Osteocyte (in vitro differentiated cells): ENCODE data around the gene TUBA1C. TPM values are rescaled to one million over a fixed set of nuclear protein-coding genes. Genes with fewer than 3 reads are reported as not detected.

Experiments
- DNase-seq: peaks from one replicate; pipeline ENCODE4 v3.0.0; 2021; ENCODE audit warnings: mixed read lengths; ENCODE audit not compliant: unreplicated experiment; ENCODE audit errors: extremely low spot score
- H3K27ac Mint-ChIP-seq: one replicate; pipeline ENCODE4 v1.8.0; 2021; ENCODE audit warnings: mild to moderate bottlenecking, mixed read lengths; ENCODE audit not compliant: unreplicated experiment
- H3K27me3 Mint-ChIP-seq: one replicate; pipeline ENCODE4 v1.8.0; 2021; ENCODE audit warnings: mixed read lengths; ENCODE audit not compliant: unreplicated experiment
- H3K36me3 Mint-ChIP-seq: one replicate; pipeline ENCODE4 v1.8.0; 2021; ENCODE audit warnings: mixed read lengths; ENCODE audit not compliant: unreplicated experiment
- H3K4me1 Mint-ChIP-seq: one replicate; pipeline ENCODE4 v1.8.0; 2021; ENCODE audit warnings: mixed read lengths; ENCODE audit not compliant: unreplicated experiment
- H3K4me3 Mint-ChIP-seq: one replicate; pipeline ENCODE4 v1.8.0; 2021; ENCODE audit warnings: mild to moderate bottlenecking, moderate library complexity, mixed read lengths; ENCODE audit not compliant: unreplicated experiment
- H3K9me3 Mint-ChIP-seq: one replicate; pipeline ENCODE4 v1.8.0; 2021; ENCODE audit warnings: mixed read lengths; ENCODE audit not compliant: unreplicated experiment
- total RNA-seq: library from RNA; stranded (reverse); gene quantifications from 2 replicates; pipeline ENCODE4 v1.2.1, GENCODE V29; 2021
- TF ChIP-seq, protein P1 (sequence below): fragments of 200-600 bp; sonication (generic); IDR thresholded peaks from 2 replicates; pipeline ENCODE4 v1.5.0; 2021; ENCODE audit warnings: antibody characterized with exemption, mild to moderate bottlenecking, moderate library complexity

TUBA1C gene
- total RNA-seq, 1 donor from 2014 or later = 142 TPM

GRCh38 chr12:49294086-49294803 is 29.4 kb downstream of the TUBA1C start:
- H3K27me3 Mint-ChIP-seq = peaks cover 40% of the 10 kb centered on the region
- DNase-seq = no peak

DNA sequence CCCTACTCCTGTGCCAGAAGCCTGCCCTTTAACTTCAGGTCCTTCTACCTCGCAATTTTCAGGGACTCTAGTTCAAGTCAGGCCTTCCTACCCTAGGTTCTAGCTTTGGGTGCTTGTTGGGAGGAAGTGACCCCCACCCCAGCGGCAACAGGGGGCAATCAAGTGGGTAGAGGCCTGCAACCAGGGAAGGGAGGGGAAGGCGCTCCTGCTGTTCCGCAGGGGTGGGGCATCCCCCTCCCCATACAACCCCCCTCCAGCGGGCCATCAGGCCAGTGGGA is 29.9 kb downstream of the TUBA1C start:
- TF ChIP-seq, protein P1, sequence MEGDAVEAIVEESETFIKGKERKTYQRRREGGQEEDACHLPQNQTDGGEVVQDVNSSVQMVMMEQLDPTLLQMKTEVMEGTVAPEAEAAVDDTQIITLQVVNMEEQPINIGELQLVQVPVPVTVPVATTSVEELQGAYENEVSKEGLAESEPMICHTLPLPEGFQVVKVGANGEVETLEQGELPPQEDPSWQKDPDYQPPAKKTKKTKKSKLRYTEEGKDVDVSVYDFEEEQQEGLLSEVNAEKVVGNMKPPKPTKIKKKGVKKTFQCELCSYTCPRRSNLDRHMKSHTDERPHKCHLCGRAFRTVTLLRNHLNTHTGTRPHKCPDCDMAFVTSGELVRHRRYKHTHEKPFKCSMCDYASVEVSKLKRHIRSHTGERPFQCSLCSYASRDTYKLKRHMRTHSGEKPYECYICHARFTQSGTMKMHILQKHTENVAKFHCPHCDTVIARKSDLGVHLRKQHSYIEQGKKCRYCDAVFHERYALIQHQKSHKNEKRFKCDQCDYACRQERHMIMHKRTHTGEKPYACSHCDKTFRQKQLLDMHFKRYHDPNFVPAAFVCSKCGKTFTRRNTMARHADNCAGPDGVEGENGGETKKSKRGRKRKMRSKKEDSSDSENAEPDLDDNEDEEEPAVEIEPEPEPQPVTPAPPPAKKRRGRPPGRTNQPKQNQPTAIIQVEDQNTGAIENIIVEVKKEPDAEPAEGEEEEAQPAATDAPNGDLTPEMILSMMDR = no peak
- Mint-ChIP-seq H3K4me1 (peaks cover 12% of the 10 kb centered on the region), H3K27ac (no peak overlapping the region), H3K9me3 (no peaks in the 10 kb centered on the region), H3K36me3 (peaks cover 2% of the 10 kb centered on the region), H3K4me3 (no peak overlapping the region), H3K27me3 (peaks cover 40% of the 10 kb centered on the region)
- DNase-seq = no peak

More at GRCh38 chr12:49294086-49294803, 29.4 kb downstream of the TUBA1C start:
- Mint-ChIP-seq H3K9me3 (no peaks in the 10 kb centered on the region), H3K4me1 (peaks cover 12% of the 10 kb centered on the region), H3K36me3 (peaks cover 2% of the 10 kb centered on the region), H3K4me3 (no peak overlapping the region), H3K27ac (no peak overlapping the region)
- TF ChIP-seq, protein P1 = no peak

DNA sequence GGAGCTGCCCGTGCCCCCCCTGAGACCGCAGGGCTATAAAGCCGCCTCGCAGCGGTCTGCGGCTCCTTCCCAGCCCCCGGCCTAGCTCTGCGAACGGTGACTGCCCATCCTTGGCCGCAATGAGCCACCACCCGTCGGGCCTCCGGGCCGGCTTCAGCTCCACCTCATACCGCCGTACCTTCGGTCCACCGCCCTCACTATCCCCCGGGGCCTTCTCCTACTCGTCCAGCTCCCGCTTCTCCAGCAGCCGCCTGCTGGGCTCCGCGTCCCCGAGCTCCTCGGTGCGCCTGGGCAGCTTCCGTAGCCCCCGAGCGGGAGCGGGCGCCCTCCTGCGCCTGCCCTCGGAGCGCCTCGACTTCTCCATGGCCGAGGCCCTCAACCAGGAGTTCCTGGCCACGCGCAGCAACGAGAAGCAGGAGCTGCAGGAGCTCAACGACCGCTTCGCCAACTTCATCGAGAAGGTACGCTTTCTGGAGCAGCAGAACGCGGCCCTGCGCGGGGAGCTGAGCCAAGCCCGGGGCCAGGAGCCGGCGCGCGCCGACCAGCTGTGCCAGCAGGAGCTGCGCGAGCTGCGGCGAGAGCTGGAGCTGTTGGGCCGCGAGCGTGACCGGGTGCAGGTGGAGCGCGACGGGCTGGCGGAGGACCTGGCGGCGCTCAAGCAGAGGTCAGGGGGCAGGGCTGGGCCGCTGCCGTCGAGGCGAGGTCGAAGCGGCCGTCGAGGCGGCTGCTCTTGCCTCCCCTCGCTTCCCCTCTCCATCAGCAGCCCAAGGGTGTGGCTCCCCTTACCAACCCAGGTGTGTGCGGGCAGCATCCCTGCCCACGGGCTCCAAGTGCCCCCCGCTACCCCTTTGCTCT is 30.4 kb downstream of the TUBA1C start, which contains the start of gene PRPH:
TSS of gene PRPH (plus strand) at position 66 of the 855 bp plus-strand sequence. CDS start at position 120, 54 bp downstream.
- DNase-seq = no peak
- peaks cover 12% of the 10 kb centered on the region for H3K4me1 Mint-ChIP-seq
- no peak within 1 kb of the TSS for H3K4me3 Mint-ChIP-seq
- H3K36me3 Mint-ChIP-seq = peaks cover 2% of the 10 kb centered on the region
- peaks cover 40% of the 10 kb centered on the region for H3K27me3 Mint-ChIP-seq
- H3K27ac Mint-ChIP-seq = no peak within 1 kb of the TSS
- H3K9me3 Mint-ChIP-seq = no peaks in the 10 kb centered on the region
- TF ChIP-seq, protein P1 = no peak

GRCh38 chr12:49296034-49296835 is 31.4 kb downstream of the TUBA1C start:
- H3K27ac Mint-ChIP-seq = no peak overlapping the region
- H3K9me3 Mint-ChIP-seq = no peaks in the 10 kb centered on the region
- peak overlapping the region; percentile 57 for H3K4me3 Mint-ChIP-seq
- H3K4me1 Mint-ChIP-seq = peaks cover 12% of the 10 kb centered on the region
- H3K36me3 Mint-ChIP-seq = peaks cover 2% of the 10 kb centered on the region
- no peak for DNase-seq
- peaks cover 45% of the 10 kb centered on the region for H3K27me3 Mint-ChIP-seq
- TF ChIP-seq, protein P1 = peak; percentile 72
